GM18868 (cell line): ENCODE data around the gene ECI2.
A peak's percentile ranks its signal among the peaks of the same experiment; 100 is the strongest.
"Not testable (repeated sequence)": the region's sequence is repeated elsewhere in the genome, so short reads cannot be mapped to it uniquely, and the experiment has no call there.

Experiments
- ATAC-seq: cut with Tn5 transposase; IDR thresholded peaks from one replicate; pipeline ENCODE4 v1.9.1; 2021; ENCODE audit warnings: mild to moderate bottlenecking, moderate library complexity; ENCODE audit not compliant: unreplicated experiment

The ECI2 gene

DNA sequence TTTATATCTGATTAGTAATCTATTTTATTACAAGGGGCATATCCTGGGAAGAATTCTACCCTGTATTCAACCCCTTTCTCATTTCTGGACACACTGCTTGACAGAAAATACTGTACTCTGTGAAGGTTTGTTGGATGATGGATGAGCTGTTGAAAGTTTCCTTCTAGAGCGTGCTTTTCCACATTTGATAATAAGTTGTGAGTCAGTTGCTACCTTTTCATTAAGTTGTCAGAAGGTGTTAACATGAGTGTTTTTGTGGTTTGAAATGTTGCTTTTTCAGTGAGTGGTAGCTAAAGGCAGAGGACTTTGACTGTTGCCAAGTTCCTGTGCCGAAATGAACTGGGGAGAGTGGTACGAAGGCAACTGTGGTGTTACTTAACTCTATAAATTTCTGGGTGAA, 3.9 kb upstream of the ECI2 start:
- ATAC-seq, result no peak

DNA sequence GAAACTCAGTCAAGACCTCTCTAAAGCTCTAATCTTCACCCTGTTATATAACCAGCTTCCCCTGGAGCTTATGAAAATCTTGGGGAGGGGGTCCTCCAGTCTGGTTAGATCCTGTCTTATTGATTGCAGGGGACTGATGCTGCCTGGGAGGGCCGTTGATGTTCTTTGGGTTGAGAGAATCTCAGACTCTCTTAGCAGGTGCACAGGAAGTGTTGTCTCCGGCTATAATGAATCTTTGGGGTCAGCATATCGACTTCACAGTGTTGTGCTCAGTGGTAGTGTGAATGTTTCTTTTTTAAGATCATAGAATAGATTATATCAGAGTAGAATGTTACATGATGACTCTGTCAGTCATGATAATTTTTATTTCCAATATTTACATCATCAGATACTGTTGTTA, 2.8 kb upstream of the ECI2 start:
- no peak for ATAC-seq

DNA sequence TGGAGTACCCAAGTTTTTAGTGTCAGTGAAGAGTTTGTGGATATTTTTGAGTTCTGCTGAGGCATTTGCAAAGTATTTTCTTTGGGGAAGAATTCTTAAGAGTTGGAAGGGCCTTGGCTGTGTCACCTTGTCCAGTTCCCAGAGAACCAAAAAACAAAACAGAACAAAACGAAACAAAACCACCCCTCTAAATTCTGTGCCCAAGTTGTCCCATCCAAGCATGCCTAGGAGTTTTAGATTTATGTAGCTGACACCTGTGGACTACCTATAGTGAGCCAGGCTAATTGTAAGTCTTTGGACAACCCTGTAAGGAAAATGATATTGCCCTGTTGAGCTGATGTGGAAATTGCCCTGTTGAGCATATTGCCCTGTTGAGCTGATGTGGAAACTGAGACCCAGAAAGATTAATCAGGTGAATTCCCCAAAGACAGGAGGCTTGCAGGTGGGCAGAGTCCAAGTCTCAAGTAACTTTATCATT, 1.0 kb upstream of the ECI2 start:
- ATAC-seq, result no peak

DNA sequence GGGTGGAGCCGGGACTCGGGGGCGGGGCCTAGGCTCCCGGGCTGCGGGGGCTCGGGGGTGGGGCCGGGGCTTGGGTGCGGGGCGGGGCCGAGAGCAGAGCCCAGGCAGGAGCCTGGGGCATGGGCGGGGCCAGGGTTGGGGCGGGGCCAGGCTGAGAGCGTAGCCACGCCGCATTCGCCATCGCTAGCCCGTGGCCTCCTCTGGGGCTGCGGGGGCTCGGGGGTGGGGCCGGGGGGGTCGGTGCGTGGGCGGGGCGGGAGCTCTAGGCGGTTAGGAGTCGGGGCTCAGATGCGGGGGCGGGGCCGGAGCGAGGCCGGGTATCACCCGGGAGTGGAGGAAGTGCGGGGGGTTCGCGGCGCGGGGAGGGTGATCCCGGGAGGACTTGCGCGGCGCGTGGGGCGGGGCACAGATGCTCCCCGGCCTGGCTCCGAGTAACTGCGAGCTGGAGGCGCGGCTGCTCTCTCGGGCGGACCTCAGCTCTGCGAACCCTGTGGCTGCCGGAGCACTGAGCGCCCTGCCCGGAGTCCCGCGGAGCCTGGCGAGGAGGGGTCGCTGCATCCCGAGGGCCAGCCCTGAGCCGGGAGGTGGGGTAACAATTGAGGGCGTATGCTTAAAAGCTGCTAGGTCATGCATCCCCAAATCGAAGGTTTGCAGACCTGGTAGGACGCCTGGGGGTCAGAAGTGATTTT, 434 bp upstream of the ECI2 start:
- ATAC-seq, result peak; percentile 71

DNA sequence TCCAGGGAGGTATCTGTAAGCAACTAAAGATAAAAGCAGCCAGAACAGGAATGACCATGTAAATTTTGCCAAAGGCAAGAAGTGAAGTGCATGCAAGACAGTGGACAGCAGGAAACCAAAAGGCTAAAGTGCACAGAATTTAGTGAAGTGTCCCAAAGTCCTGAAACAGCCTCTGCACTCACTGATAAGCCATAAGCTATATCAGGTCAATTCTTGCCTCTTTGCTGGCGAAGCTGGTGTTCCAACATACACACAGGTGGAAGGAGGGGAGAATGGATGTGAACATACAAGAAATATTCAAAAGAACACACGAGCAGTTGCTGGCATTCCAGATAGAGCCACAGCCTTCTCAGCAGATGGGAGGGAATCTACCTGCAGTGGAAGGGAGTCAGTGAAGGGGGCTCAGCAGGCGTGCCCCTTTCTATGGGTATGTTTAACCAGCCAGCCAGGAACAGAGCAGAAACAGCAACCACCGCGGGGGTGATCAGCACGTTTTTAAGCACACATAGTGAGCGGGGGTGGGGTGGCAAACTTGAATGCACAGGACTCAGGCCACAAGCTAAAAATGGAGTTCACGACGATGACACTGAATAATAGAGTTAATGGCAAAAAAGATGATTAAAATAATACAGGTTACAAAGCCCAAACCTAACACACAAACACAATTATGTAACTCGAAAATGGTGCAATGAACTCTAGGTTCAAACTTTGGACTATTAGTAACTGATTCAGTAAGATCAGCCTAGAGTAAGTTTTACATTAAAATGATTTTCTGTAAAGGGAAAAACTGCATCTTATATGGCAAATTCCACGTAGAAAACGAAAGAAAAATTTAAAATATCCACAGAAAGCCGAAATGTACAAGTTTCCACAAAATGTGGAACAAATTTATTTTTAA, 1.2 kb downstream of the ECI2 start:
- no peak for ATAC-seq

DNA sequence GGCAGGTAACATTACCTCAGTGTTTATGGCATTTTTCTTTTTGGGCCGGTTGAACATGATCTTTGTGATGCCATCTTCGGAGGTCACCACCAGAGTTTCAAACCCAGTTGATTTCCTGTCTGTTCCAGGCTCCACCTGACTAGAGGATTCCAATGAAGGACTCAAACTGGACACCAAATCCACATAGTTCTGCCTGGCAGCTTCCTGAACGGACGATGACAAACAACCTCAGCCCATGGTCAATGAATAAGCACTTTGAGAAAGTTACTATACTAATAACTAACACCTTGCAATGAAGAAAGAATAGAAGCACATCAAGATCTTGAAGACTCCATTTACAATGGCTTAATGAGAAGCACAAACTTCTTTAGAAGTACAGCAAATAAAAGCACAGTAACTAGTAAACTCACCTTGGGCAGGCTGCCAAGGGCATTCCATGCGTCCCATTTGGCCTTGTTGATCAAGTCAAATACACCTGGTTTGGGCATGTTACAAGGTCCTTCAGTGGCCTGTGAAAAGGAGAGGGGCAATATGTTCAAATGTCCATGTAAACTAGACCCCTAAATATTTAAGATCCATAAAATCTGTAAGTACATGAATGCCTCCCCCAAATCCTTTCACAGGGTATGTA, 4.9 kb downstream of the ECI2 start:
- no peak for ATAC-seq

DNA sequence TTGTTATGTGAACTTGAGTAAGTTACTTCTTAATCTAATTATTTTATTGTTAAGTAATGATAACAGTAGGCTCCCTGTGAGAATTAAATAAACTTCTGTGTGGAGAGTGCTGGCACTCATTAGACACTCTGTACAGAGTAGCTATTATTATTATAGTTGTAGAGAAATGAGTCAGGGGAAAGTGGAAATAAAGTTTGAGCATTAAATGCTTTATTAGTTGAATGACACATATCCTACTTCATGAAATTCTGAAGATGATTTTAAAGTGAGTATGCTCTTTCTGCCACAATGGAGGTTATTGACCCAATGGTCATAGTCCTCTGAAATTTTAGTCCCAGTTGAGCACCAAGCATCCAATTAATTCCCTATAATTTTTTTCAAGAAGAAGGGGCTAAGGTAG, 5.9 kb downstream of the ECI2 start:
- no peak for ATAC-seq

DNA sequence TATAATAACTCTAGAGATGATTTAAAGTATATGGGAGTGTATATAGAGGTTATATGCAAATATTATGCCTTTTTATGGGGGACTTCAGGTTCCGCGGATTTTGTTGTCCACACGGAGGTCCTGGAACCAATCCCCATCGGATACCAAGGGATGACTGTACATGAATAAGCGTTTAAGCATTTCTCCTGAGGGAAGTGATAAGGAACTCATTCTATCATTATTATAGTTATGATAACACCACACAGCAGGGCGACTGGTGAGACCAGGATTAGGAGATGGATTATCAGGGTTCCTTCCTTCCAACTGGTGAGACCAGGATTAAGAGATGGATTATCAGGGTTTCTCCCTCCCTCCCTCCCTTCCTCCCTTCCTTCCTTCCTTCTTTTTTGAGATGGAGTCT, 6.6 kb downstream of the ECI2 start:
- no peak for ATAC-seq

DNA sequence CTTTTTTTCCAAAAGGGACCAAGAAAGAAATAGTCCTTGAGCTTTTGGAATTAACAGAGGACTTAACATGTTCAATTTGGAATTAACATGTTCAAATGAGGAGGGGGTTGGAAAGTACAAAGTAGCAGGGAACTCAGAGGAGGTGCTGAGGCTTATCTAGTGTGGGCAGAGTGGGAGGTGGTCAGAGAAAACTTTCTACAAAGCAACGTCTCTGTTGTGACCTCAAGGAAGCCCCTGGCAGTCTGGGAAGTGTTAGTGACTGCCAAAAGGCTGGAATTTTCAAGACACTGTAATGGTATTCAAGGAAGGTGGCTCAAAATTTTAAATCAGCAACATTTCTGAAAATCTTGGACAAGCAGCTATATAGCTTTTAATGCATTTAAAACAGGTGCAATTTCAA, 7.3 kb downstream of the ECI2 start:
- ATAC-seq, result no peak

DNA sequence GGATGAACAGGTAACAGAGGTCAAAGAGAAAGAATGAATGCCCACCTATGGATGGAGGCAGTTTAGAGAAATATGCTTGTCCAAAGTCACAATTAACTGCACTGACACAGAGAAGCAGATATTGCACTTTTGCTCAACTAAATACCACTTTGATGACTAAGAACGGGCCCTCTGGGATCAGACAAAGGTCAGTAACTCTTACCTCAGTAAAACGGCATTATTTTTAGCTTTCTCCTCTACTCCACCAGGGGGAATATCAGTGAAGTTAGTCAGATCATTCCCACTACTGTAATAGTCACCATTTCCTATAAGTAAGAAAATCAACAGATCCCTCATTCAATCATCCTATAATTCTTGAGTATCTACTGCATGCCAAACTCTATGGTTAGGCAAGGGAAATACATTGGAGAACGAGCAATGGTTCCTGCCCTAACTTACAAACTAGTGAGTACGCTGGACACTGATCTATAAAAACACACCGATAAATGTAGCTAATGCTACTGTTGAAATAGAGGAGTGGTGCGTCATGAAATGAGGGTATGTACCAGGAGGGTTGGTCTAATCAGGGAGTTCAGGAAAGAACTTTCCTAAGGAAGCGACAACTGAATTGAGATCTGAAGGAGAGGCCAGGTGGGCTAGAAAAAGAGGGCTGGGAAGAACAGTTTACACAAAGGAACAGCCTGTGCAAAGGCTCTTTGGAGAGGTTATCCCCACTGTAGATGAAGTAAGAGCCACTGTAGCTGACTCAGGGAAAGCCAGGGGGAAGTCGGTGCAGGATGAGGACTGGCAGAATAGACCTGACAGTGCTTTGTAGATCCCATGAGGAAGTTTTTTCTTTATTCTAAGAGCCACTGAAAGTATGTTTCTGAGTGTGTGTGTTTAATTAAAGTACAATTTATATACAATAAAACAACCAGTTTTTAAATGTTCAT, 9.2 kb downstream of the ECI2 start:
- no peak for ATAC-seq

DNA sequence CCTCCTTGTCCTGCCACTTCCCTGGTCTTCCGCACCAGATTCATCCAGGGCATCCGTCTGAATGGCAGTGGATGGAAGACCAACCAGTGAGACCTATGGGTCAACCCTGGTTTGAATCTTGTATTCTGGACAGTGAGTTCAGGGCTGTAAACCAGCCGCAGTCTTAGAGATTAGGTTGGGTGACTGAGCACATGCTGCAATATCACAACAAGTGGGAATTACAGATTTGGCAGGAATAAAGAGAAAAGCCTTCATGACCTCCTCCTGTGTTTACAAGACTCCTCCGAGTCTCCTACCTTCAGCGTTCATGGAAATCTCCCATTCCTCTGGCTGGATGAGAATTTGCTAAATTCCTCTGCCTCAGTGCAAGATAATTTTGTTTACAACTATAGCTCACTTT, 9.9 kb downstream of the ECI2 start:
- no peak for ATAC-seq

DNA sequence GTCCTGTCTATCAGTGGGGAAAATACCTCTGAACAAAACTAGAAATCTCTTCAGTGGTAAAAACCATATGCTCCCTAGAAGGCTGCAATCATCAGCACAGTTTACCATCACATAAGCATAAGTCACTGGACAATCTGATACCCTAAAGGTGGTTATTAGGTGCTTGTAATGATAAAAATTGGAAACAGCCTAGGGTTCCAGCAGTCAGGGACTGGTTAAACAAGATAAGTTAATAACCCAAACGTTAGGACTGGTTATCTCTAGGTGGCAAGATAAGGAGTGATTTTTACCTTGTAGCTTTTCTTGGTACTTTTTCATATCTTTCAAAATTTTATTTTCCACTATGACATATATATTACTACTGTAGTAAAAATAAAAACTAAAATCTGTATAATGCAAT, 11.0 kb downstream of the ECI2 start:
- ATAC-seq, result no peak

DNA sequence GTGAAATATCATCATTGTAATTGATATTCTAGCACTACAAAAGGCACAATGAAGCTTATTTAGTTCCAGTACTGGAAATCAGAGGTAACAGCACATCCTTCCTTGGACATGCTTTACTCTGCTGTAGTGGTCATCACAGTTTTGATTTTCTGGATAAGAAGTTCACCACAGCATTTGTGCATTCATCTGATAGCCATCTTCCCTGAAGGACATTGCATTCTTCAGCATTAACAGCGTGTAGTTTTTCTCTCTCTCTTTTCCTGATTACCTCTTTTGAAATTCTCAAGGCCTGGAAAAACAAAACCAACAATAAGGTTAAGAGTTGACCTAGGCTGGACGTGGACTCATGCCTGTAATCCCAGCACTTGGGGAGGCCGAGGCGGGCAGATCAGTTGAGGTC, 19.6 kb downstream of the ECI2 start:
- no peak for ATAC-seq

DNA sequence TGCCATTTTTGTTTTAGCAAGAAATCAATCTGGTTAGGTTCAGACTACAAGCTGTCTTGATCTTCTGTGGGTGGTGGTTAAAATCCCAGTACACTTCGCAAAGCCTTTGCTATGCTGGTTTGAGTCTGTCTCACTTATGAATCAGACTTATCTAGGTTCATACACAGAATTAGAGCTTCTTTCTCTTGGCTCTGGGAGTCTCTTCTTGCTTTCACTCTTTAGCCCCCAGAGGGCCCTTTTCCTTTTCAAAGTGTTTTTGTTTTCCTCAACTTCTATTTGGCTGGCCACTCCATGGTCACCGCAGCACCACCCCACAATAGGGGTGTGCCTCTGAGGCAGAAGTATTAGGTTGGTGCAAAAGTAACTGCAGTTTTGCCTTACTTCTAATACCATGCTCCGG, 21.3 kb downstream of the ECI2 start:
- no peak for ATAC-seq

DNA sequence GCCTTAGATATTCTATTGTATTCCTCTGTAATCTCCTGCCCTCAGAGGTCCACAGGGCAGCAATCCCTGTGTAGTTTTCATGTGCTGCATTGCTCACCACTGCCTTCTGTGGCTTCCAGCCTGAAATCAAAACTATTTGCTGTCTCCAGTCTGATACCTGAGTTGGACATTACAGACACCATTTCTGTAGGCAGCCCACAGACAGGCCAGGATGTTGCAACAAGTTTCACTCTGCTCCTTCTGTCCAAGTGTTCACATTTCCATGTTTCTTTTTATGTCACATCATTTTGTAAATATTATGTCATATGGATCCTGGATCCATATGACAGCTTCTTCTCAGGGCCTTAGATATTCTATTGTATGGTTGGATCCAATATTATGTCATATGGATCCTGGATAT, 21.7 kb downstream of the ECI2 start:
- no peak for ATAC-seq

DNA sequence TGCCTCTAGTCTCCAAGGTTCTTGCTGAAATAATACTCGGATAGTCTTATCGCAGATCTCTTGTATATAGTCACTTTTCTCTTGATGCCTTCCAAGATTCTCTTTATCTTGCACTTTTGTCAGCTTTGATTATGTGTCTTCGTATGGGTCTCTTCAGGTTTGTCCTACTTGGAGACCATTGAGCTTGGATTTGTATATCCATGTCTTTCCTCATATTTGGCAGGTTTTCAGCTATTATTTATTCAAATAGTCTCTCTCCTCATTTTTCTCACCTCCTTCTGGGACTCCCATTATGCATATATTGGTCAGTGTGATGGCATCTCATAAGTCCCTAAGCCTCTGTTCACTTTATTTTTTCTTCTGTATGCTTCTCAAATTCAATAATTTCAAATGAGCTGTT, 23.0 kb downstream of the ECI2 start:
- ATAC-seq, result no peak

DNA sequence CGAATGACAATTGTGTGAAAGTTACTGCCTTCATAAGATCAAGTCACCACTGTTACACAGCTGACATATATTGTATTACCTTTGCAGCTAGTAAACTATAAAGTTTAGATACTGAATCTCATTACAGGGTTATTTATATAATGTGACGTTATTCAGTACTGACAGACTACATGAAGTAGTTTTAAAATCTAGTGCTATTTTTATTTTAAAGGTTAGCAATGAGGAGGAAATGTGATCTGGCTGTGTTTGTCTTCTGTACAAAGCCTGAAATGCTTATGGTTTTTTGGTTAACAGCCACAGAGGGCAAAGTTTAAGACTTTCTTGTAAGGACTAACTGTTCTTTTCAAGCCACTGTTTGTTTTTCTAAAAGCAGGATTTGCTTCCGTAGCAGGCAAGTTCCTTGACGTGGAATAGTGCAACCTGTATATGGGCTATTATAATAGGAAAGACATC, 26.0 kb downstream of the ECI2 start:
- not testable (repeated sequence) for ATAC-seq

DNA sequence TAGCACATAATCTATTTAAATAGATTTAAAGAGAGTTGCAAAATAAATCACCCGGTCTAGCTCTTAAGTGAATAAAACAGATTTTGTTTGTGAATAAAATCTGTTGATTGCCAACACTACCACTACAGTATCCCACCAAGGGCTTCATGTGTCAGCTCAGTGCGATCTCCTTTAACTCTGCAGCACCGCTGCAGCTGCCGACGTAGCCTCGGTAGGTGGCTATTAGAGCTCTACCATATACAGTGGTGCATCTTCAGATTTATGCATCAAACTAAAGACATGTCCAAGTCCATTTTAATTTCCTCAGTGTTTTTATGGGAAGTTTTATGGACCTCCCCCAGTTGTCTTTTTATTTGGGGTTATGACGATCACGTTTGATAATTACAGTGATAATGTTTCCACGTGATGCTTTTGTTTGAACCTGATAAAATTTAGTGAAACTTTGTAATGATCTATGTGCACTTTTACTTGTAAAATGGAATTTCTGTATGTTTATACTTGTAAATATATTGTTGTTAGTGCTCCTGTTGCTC, 26.7 kb downstream of the ECI2 start:
- ATAC-seq, result no peak

DNA sequence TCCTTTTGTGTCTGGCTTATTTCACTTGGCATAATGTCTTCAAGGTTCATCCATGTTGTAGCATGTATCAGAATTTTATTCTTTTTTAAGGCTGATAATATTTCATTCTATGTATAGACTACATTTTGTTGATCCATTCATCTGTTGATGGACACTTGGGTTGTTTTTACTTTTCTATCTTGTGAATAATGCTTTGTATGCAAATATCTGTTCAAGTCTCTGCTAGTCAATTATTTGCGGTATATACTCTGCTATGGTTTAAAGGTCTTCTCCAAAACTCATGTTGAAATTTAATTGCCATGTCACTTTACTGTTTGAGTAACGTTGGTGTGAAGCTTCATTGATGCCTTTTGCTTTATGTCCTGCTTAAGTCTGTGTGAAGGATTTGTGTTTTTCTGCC, 27.5 kb downstream of the ECI2 start:
- ATAC-seq, result no peak

DNA sequence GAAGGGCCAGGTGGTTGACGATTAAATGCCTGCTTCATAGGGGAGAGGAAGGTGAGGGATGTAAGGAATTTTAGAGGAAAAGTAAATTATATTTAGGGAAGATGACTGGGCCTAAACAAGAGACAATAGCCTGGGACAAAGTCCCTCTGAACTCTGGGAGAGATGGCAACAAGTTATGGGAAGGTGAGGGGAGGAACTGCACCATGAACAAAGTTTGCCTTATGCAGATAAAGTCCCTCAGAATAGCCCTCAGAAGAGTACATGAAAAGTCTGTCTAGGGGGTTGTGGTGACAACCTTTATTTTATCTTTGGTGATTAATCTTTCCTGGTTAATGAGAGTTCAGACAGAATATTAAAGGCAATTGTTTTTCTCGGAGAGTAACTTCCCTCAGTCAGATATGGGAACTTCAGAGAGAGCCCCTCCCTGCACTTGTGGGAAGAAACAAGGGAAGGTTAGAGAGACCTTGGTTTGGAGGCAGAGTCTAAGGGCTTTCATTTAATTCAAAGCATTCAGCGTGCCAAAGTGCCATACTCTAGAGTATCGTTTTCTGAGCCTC, 29.3 kb downstream of the ECI2 start:
- no peak for ATAC-seq
